Hepatocyte (in vitro differentiated cells): ENCODE results near the gene PSG7.
"Not testable (repeated sequence)": the region's sequence is repeated elsewhere in the genome, so short reads cannot be mapped to it uniquely, and the experiment has no call there.

Source experiments
- EZH2 ChIP-seq: fragments of 200-600 bp; sonication (generic); IDR thresholded peaks from 2 replicates; pipeline ENCODE4 v1.6.1; 2016; ENCODE audit warnings: antibody characterized with exemption, mild to moderate bottlenecking, borderline replicate concordance
- EZH2phosphoT487 ChIP-seq: fragments of 200-600 bp; sonication (generic); IDR thresholded peaks from one replicate; pipeline ENCODE4 v1.6.1; 2018; ENCODE audit warnings: antibody characterized with exemption, mild to moderate bottlenecking, low read depth, moderate library complexity; ENCODE audit not compliant: unreplicated experiment, severe bottlenecking
- TF ChIP-seq, protein P1 (sequence below): fragments of 200-600 bp; sonication (generic); IDR thresholded peaks from 2 replicates; pipeline ENCODE4 v1.5.1; 2016; ENCODE audit warnings: antibody characterized with exemption, mild to moderate bottlenecking; ENCODE audit not compliant: poor library complexity

DNA sequence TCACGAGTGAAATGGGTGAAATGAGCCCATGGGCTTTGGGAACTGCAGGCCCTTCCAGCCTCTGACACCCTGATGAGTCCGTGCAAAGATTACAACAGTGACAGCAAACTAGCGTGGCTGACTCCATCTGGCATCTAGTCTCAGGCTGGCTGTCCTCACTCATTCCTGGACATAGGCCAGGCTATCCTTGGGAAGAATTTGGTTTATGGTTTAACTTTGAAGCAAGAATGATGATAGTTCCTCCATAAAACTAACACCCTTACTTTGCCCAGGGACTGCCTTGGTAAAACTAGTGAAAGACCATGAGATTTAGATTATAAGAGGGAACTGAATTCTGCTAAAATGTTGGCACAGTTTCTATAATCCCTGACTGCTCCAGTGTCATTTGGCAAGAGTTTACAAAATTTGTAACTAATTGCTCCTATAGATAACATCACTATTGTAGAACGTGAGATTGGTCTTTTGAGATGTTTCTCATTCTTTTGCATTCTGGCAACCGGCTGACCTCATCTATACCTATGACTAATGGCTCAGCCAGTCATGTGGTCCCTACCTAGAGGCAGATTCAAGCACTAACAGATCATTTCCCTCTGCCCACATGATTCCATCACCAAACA lies 4.4 kb downstream of the PSG7 start:
- not testable (repeated sequence) for TF ChIP-seq EZH2, EZH2phosphoT487
- TF ChIP-seq, protein P1, sequence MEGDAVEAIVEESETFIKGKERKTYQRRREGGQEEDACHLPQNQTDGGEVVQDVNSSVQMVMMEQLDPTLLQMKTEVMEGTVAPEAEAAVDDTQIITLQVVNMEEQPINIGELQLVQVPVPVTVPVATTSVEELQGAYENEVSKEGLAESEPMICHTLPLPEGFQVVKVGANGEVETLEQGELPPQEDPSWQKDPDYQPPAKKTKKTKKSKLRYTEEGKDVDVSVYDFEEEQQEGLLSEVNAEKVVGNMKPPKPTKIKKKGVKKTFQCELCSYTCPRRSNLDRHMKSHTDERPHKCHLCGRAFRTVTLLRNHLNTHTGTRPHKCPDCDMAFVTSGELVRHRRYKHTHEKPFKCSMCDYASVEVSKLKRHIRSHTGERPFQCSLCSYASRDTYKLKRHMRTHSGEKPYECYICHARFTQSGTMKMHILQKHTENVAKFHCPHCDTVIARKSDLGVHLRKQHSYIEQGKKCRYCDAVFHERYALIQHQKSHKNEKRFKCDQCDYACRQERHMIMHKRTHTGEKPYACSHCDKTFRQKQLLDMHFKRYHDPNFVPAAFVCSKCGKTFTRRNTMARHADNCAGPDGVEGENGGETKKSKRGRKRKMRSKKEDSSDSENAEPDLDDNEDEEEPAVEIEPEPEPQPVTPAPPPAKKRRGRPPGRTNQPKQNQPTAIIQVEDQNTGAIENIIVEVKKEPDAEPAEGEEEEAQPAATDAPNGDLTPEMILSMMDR, result not testable (repeated sequence)
